NCI-H446 (cell line): ENCODE results near the gene LDB2.

Experiments used
- DNase-seq, 2 experiments: peaks; one replicate each; lab custom pipeline; 2025; lab: John Stamatoyannopoulos, UW

LDB2 gene

GRCh38 chr4:16843831-16844508, 54.5 kb downstream of the LDB2 start:
- DNase-seq: no peak

- DNase-seq: no peak
Measured at GRCh38 chr4:16838226-16838875, 60.1 kb downstream of the LDB2 start.

DNA sequence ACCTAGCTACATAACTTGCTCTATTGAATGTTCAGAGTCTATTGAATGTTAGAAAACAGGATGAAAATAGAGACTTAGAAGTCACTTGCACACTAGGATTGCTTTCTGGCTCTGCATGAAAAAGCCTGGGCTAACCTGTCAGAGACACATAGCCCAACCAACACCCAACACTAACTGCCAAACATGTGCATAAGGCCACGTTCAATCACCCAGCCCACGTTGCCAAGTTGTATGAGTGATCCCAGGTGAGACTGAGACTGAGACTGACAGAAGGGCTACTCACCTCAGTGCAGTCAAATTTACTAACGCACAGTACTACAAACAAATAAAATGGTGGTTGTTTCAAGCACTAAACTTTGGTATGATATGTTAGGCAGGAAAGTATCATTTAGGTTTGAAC, 61.0 kb downstream of the LDB2 start:
- DNase-seq: no peak

DNA sequence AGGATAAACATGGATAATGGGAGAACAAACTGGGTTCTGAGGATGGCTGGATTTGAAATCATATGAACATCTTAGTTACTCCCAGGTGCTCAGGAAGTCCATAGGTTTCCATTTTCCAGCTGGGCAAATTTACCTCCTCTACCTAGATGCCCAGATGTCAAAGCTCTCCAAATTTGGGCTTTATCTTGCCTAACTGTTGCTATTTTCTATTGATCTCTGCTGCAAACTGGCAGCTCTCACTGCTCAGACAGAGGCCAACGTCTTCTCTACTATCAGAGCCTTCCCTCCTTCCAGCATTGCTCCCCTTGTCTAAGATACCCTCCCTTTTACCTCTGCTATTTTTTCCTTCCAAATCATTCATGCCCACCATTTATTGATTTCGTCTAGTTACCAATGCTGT, 62.1 kb downstream of the LDB2 start:
- DNase-seq: no peak

DNA sequence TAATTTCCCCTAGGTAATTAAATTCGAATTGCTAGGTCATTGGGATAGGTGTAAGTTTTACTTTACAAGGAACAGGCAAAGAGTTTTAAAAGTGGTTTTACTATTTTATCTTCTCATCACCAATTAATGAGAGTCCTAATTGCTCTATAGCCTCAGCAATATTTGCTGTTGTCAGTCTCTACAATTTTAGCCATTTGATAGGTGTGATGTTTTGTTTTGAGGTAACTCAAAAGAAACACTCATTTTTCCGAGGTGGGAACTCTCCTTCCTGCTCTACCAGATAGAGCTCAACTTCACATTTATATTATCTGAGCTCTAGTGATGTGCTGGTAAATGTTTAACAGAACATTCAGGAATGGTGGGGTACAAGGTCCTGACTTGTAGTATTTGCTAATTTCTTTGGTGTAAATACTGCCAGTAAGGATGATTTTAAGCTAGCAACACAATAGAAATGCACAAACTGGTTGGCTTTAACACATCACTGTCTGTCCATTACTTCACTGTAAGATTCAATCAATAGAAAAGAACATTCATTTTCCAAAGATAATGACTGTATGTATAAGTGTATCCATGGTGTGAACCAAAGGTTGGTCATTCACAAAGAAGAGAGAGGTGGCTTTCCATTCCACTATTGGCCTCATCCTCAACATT, 62.7 kb downstream of the LDB2 start:
- no peak for DNase-seq

DNA sequence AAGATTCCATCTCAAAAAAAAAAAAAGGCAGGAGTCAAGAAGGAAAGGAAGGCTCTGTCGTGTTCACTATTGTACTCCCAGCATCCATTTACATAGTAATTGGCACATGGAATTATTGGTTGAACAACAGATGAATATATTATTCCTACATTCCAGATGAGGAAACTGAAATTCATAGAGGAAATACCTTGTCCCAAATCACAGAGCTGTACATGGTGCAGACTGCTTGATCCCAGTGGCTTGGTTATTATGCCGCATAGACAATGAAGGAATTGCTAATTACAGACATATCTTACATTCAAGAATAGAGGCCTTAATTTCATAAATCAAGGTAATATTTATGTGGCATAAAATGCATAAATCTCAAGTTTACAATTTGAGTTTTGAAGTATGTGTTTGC, 63.6 kb downstream of the LDB2 start:
- DNase-seq: no peak

DNA sequence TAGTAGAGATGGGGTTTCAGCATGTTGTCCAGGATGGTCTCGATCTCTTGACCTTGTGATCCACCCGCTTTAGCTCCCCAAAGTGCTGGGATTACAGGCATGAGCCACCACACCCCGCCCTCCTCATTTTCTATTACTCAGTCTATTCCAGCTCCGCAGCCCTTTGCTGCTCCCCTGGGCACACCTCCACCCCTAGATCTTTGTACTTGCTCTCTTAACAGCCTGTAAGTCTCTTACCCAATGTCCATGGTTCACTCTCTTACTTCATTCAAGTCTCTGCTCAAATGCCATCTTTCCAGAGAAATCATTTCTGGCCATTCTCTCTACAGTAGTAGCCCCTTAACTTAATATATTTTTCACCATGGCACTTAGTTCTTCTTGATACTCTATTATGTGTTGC, 64.7 kb downstream of the LDB2 start:
- no peak for DNase-seq

DNA sequence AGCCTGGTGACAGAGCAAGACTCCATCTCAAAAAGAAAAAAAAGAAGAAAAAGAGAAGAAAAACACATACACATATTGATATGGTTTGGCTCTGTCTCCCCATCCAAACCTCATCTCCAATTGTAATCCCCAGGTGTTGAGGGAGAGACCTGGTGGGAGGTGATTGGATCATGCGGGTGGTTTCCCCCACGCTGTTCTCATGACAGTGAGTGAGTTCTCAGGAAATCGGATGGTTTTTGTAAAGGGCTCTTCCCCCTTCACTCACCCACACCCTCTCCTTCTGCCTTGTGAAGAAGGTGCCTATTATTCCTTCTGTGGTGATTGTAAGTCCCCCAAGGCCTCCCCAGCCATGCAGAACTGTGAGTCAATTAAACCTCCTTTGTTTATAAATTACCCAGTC, 68.4 kb downstream of the LDB2 start:
- no peak for DNase-seq

- no peak for DNase-seq
Measured at GRCh38 chr4:16827794-16828724, 70.4 kb downstream of the LDB2 start.

DNA sequence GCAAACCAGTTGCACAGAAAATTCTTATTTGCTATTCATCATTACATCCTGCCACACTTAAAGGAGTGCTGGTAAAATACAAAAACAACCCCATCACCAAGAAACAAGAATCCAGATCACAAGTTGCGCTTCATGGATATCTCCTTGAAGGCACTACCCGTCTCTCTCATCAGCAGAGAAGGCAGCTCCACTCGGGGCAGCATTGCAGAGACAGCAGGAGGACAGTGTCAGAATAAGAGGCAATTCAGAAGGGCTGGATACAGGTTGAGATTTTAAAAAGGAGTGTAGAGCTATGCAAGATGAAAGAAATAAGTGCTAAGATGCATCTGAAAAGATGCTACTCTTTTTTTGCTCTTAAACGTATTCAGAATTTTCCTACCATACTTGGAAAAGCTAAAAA, 71.4 kb downstream of the LDB2 start:
- no peak for DNase-seq

GRCh38 chr4:16826406-16826910, 72.0 kb downstream of the LDB2 start:
- DNase-seq: no peak

GRCh38 chr4:16824278-16824806, 74.1 kb downstream of the LDB2 start:
- no peak for DNase-seq

DNA sequence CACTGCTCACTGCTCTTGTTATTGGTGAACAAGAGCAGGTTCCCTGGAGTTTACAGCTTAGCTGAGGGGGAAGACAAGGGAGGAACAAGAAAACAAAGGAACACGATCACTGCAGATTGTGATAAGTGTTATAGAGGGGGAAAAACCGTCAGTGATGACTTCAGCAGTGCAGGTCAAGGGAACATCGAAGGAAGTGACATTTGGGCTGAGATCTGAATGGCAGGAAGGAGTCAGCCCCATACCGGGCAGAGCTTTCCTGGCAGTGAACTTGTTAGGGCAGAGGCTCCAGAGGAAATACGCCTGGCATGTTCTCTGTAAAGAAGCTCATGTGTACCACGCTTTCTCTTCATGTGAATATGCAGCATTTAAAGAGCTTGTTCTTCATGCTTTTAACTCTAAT, 78.1 kb downstream of the LDB2 start:
- no peak for DNase-seq

DNA sequence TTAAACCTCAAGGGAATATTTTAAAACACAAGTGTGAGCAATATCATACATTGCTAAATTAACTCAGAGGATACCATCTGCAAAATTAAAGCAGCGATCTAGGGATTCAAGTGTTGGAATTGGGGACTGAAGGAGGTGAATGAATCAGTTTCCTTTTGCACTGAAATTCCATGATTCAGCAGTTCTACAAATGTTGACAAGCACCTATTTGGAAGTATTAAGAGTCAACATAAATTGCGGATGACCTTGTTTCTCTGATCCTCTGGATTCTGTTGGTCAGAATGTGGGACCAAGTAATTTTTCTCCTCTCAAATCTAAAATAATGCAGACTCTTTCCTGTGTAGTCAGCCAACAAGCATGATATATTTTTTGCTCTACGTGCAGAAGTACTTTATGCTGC, 78.8 kb downstream of the LDB2 start:
- no peak for DNase-seq

GRCh38 chr4:16818005-16818404, 80.4 kb downstream of the LDB2 start:
- no peak for DNase-seq

GRCh38 chr4:16817286-16817685, 81.2 kb downstream of the LDB2 start:
- no peak for DNase-seq

- no peak for DNase-seq
Measured at GRCh38 chr4:16814361-16814760, 84.1 kb downstream of the LDB2 start.

DNA sequence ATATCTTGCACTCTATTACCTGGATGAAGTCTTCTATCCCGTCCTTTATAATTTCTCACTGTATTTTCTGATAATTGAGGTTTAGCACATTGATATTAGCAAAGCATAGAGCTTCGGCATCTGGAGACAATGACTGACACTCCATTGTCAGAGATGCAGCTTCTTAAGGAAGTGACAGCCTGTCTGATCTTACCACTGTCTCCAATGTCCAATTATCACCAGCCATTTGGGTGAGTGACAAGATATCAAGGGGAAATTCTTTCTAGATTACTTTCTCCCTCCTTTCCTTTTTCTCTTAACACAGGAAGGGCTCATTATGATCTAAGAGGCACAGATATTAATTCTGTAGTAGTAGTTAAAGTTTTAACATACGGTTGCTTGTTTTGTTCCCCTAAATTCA, 86.4 kb downstream of the LDB2 start:
- DNase-seq: no peak

- no peak for DNase-seq
Measured at GRCh38 chr4:16809943-16810342, 88.5 kb downstream of the LDB2 start.

DNA sequence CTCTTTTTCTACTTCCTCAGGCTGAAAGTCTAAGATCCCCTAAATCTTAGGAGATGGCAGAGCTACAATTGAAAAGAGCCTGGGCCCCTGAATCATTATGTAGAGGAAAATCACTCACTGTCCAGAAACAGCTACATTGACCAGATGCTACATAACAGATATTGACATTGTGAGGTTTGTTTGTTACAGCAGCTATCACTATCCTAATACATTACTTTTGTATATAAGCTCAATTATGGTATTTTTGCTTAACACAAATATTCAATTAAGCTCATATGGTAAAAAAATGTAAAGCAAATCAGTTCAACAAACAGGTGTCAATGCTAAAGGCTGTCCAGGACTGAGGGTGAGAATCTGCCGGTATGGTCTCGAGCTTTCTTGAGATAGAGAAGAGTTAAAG, 89.4 kb downstream of the LDB2 start:
- no peak for DNase-seq

- DNase-seq: no peak
Measured at GRCh38 chr4:16807355-16807754, 91.1 kb downstream of the LDB2 start.

DNA sequence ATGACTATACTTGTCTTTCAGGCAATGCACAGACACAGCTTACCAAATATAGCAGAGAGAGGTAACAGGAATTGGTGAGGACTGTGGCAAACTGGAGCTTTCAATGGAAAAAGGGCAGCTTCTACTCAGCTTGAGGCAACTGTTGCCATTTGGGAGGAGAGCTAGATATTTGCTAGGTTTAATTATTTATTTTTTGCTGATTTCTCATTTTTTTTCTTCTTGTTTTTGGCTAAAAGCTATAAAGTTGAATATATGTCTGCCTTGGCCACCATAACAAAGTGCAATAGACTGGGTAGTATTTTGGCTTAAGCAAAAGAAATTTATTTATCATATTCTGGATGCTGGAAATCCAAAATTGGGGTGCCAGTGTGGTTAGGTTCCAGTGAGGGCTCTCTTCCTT, 93.9 kb downstream of the LDB2 start:
- no peak for DNase-seq
